Lung (tissue), 12 donors: ENCODE results near the gene MAPK9. TPM values are rescaled to one million over a fixed set of nuclear protein-coding genes. Genes with fewer than 3 reads are reported as not detected.

Source experiments
- ATAC-seq: fragments of 200-7000 bp; cut with Tn5 transposase; one replicate; pipeline ENCODE4 v1.9.1; 2020; ENCODE audit warnings: moderate number of reproducible peaks; ENCODE audit not compliant: insufficient read depth, low FRiP score
- DNase-seq, 3 donors: peaks; one replicate each; pipeline ENCODE4 v3.0.0-alpha.2; 2013 to 2017
- H3K27ac ChIP-seq, 2 donors: one replicate each; pipeline ENCODE4 v1.5.1; 2013; ENCODE audit warnings: mild to moderate bottlenecking in 2 of 2, moderate library complexity in 2 of 2, control low read depth in 1 of 2, inconsistent platforms in 1 of 2, low read depth in 1 of 2, low read length in 1 of 2
- H3K27me3 ChIP-seq, 3 donors: one replicate each; pipeline ENCODE4 v1.5.1; 2013; ENCODE audit warnings: low read length in 2 of 3; ENCODE audit not compliant: control insufficient read depth in 3 of 3, insufficient read depth in 3 of 3
- H3K36me3 ChIP-seq, 4 donors: one replicate each; pipeline ENCODE4 v1.5.1; 2013; ENCODE audit warnings: low read length in 4 of 4, mild to moderate bottlenecking in 1 of 4, moderate library complexity in 1 of 4; ENCODE audit not compliant: control insufficient read depth in 4 of 4, insufficient read depth in 4 of 4
- H3K4me1 ChIP-seq, 5 donors: one replicate each; pipeline ENCODE4 v1.5.1; 2013; ENCODE audit warnings: low read length in 5 of 5, mild to moderate bottlenecking in 2 of 5, moderate library complexity in 1 of 5; ENCODE audit not compliant: control insufficient read depth in 5 of 5, insufficient read depth in 5 of 5
- H3K4me3 ChIP-seq: one replicate; pipeline ENCODE4 v1.5.1; 2013; ENCODE audit warnings: mild to moderate bottlenecking, control low read depth, moderate library complexity
- H3K9ac ChIP-seq, 2 donors: one replicate each; pipeline ENCODE4 v1.5.1; 2013; ENCODE audit warnings: low read length in 2 of 2, control low read depth in 1 of 2; ENCODE audit not compliant: insufficient read depth in 1 of 2
- H3K9me3 ChIP-seq, 4 donors: one replicate each; pipeline ENCODE4 v1.5.1; 2013; ENCODE audit warnings: low read length in 3 of 4, mild to moderate bottlenecking in 1 of 4, moderate library complexity in 1 of 4; ENCODE audit not compliant: control insufficient read depth in 4 of 4, insufficient read depth in 3 of 4
- WGBS, 2 donors: extraction: QIAGEN DNeasy Blood & Tissue Kit; methylation state at CpG; one replicate each; pipeline ENCODE4 v1.1.7; 2013; 5-methylcytosine and 5-hydroxymethylcytosine counted together
- polyA plus RNA-seq, 2 donors: library from polyadenylated mRNA; stranded (reverse); fragments of 200-250 nt; gene quantifications; one replicate each; pipeline ENCODE4 v1.2.1, GENCODE V29; 2013
- total RNA-seq, 2 donors: library from RNA; depleted of rRNA in 1 of 2; stranded (reverse); fragments of >200 nt in 1 of 2; gene quantifications; one replicate each; pipeline ENCODE4 v1.2.1, GENCODE V29; 2014 to 2021
- TF ChIP-seq, protein P1 (sequence below): IDR thresholded peaks from 2 replicates; pipeline ENCODE4 v1.5.1; 2012; ENCODE audit warnings: mild to moderate bottlenecking; ENCODE audit errors: control extremely low read depth, extremely low read depth
- donor health status: control.
- donor health status: control.
- donor health status: Bipolar disorder and iron deficiency.
- donor health status: healthy.
- donor health status: DM: yes; HTN: yes; CAD: no.

The MAPK9 gene
- total and polyA plus RNA-seq, 4 donors = 13.1 to 38.1 (median 23.6) TPM

DNA sequence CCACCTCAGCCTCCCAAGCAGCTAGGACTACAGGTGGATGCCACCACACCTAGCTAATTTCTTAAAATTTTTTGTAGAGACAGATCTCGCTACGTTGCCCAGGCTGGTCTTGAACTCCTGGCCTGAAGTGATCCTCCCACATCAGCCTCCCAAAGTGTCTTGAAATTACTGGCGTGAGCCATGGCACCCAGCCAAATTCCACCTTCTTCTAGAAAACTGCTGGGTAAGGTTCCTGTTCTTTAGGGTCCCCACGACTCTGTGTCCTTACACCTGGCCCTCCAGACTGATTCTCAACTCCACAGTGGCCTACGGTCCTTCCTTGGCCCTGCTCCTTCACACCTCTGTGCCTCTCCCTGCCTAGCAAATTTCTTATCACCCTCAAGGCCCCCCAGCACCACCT, 1.9 kb downstream of the MAPK9 start:
- no peak overlapping the region for H3K27ac ChIP-seq
- DNase-seq (no peak), ATAC-seq (no peak)
- H3K4me3 ChIP-seq = no peak overlapping the region
- H3K9me3 ChIP-seq = no peaks in the 10 kb centered on the region
- H3K27me3 ChIP-seq = no peaks in the 10 kb centered on the region
- TF ChIP-seq, protein P1, sequence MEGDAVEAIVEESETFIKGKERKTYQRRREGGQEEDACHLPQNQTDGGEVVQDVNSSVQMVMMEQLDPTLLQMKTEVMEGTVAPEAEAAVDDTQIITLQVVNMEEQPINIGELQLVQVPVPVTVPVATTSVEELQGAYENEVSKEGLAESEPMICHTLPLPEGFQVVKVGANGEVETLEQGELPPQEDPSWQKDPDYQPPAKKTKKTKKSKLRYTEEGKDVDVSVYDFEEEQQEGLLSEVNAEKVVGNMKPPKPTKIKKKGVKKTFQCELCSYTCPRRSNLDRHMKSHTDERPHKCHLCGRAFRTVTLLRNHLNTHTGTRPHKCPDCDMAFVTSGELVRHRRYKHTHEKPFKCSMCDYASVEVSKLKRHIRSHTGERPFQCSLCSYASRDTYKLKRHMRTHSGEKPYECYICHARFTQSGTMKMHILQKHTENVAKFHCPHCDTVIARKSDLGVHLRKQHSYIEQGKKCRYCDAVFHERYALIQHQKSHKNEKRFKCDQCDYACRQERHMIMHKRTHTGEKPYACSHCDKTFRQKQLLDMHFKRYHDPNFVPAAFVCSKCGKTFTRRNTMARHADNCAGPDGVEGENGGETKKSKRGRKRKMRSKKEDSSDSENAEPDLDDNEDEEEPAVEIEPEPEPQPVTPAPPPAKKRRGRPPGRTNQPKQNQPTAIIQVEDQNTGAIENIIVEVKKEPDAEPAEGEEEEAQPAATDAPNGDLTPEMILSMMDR = no peak
- H3K4me1 ChIP-seq = peaks cover 0 to 20% (median 7%) of the 10 kb centered on the region in 5 donors
- WGBS, 2 donors = 82 to 86% methylated on average over 5 of the region's 5 CpGs
- H3K36me3 ChIP-seq = peaks cover 0 to 6% (median 1%) of the 10 kb centered on the region in 4 donors
- H3K9ac ChIP-seq = no peak overlapping the region

DNA sequence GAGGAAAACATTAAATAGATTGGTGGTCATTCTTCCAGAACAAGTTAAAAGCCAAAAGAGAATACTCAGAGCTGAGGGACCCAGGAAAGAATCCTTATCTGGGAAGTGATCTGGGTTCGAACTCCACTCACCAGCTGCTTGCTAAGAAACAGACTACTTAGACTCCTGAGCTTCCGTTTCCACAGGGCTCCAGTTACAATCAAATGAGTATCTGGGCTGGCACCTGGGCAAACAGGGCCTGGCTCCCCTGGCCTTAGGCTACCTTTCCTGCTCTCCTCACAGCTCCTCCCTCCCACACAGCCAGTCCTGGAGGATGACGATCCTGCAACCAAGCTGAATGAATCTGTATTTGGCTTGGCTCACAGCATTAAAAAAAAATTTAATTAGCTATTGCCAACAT, 2.5 kb downstream of the MAPK9 start:
- no peak for ATAC-seq
- Histone ChIP-seq H3K36me3 (peaks cover 0 to 6% (median 1%) of the 10 kb centered on the region in 4 donors), H3K27ac (no peak overlapping the region), H3K9ac (no peak overlapping the region), H3K4me3 (no peak overlapping the region), H3K9me3 (no peaks in the 10 kb centered on the region), H3K4me1 (peaks cover 0 to 20% (median 7%) of the 10 kb centered on the region in 5 donors), H3K27me3 (no peaks in the 10 kb centered on the region)
- 64 to 83% methylated on average over 3 of the region's 3 CpGs for WGBS, 2 donors
- DNase-seq = peak in 1 of 3 donors; percentile 7
- TF ChIP-seq, protein P1 = no peak

DNA sequence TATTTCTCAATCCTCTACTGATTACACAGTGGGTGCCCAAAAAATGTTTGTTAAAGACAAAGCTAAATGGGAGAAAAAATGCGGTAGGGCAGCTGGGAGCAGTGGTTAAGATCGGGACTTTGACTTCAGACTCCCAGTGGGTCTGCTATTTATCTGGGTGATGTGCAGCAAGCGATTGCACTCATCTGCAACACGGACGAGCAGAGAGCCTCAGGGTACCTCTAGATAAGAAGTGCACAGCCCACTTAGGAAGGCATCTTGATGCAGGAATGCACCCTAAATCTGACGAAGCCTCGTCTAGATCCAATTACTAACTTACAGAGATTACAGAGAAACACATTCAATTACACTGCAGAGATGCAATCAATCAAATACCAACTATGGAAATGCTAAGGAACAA, 4.0 kb downstream of the MAPK9 start:
- Histone ChIP-seq H3K27ac (no peak overlapping the region), H3K9me3 (peaks cover 0 to 6% (median 0%) of the 10 kb centered on the region in 4 donors), H3K4me3 (no peak overlapping the region), H3K4me1 (peaks cover 0 to 20% (median 7%) of the 10 kb centered on the region in 5 donors), H3K27me3 (no peaks in the 10 kb centered on the region), H3K36me3 (peaks cover 0 to 6% (median 4%) of the 10 kb centered on the region in 4 donors), H3K9ac (no peak overlapping the region)
- ATAC-seq (no peak), DNase-seq (no peak)
- WGBS, 2 donors = 78 to 88% methylated on average over 7 of the region's 7 CpGs
- TF ChIP-seq, protein P1 = no peak

DNA sequence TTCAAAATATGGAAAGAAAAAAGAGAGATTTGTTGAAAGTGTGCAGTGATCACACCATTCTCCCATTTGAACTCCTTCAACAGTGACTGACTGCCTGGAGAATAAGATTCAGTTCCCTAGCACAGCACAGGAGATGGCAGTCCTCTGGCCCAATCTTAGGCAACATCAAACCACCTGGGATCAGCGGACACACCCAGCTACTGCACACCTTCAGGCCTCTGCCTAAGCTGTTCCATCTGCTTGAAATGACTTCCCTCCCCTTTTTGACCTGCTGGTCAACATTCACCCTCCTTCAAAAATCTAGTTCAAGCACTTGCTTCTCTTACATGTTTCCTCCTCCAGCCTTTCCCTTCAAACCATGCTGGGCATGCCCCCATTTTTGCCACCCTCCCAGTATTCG, 4.5 kb downstream of the MAPK9 start:
- Histone ChIP-seq H3K9ac (no peak overlapping the region), H3K4me1 (peaks cover 0 to 23% (median 9%) of the 10 kb centered on the region in 5 donors), H3K36me3 (peaks cover 0 to 9% (median 8%) of the 10 kb centered on the region in 4 donors), H3K27me3 (no peaks in the 10 kb centered on the region), H3K4me3 (no peak overlapping the region), H3K27ac (no peak overlapping the region), H3K9me3 (peaks cover 0 to 11% (median 0%) of the 10 kb centered on the region in 4 donors)
- 77 to 93% methylated on average over 2 of the region's 2 CpGs for WGBS, 2 donors
- ATAC-seq (no peak), DNase-seq (peak in 1 of 3 donors; percentile 18)
- TF ChIP-seq, protein P1 = no peak
